Esophagus muscularis mucosa (tissue), 4 donors: ENCODE data around the gene DEPDC5. TPM values are rescaled to one million over a fixed set of nuclear protein-coding genes. Genes with fewer than 3 reads are reported as not detected.

Experiments used
- DNase-seq: peaks from one replicate; pipeline ENCODE4 v3.0.0-alpha.2; 2017; ENCODE audit errors: extremely low spot score
- H3K27ac ChIP-seq, 4 donors: fragments of 200-600 bp; sonication (generic); replicated peaks in 1 of 4; 1 replicate in 3 of 4; 2 replicates in 1 of 4; pipeline ENCODE4 v1.5.1; 2016 to 2019; ENCODE audit warnings: mild to moderate bottlenecking in 1 of 4
- H3K27me3 ChIP-seq, 4 donors: fragments of 200-600 bp; sonication (generic); one replicate each; pipeline versions ENCODE4 v1.5.1 to v1.6.0; 2016 to 2019
- H3K36me3 ChIP-seq, 4 donors: fragments of 200-600 bp; sonication (generic); one replicate each; pipeline ENCODE4 v1.5.1; 2016 to 2019
- H3K4me1 ChIP-seq, 4 donors: fragments of 200-600 bp; sonication (generic); one replicate each; pipeline ENCODE4 v1.5.1; 2016 to 2019
- H3K4me3 ChIP-seq, 4 donors: fragments of 200-600 bp; sonication (generic); 1 replicate in 2 of 4; 2 replicates in 2 of 4; pipeline ENCODE4 v1.5.1; 2016 to 2019; ENCODE audit warnings: mild to moderate bottlenecking in 4 of 4, moderate library complexity in 1 of 4
- H3K9me3 ChIP-seq, 4 donors: fragments of 200-600 bp; sonication (generic); 1 replicate in 3 of 4; 2 replicates in 1 of 4; pipeline ENCODE4 v1.5.1; 2016 to 2019
- CTCF ChIP-seq, 3 experiments: fragments of 200-600 bp in 2 of 3; fragments of 450-650 bp in 1 of 3; sonication (generic) in 2 of 3; IDR thresholded peaks; one replicate each; pipeline ENCODE4 v1.5.1; 2017 to 2019; ENCODE audit warnings: antibody characterized with exemption in 3 of 3, mild to moderate bottlenecking in 2 of 3, moderate library complexity in 1 of 3
- EP300 ChIP-seq: sonication (generic); formaldehyde crosslinking; IDR thresholded peaks from one replicate; pipeline ENCODE4 v1.6.1; 2017; ENCODE audit warnings: antibody characterized with exemption
- POLR2A ChIP-seq: fragments of 450-650 bp; IDR thresholded peaks from one replicate; pipeline ENCODE4 v1.6.1; 2017; ENCODE audit warnings: antibody characterized with exemption, moderate library complexity, mild to moderate bottlenecking, low read depth
- POLR2AphosphoS5 ChIP-seq, 2 donors: sonication (generic); formaldehyde crosslinking; IDR thresholded peaks; one replicate each; pipeline ENCODE4 v1.6.1; 2017; ENCODE audit warnings: antibody characterized with exemption in 2 of 2
- WGBS: methylation state at CpG from one replicate; pipeline ENCODE4 v1.1.5; 2018; 5-methylcytosine and 5-hydroxymethylcytosine counted together
- intact Hi-C: fragments of 100-400 bp; cut with DNase I; formaldehyde crosslinking; loops from one replicate; pipeline ENCODE4 v1.15.1; 2023
- total RNA-seq, 4 donors: library from RNA; depleted of rRNA; stranded (reverse); fragments of >200 nt; gene quantifications; one replicate each; pipeline versions ENCODE4 v1.1.0 to v1.2.1, GENCODE V29; 2016

Gene DEPDC5
- total RNA-seq, 4 donors from 2014 or later: 7.3 to 15.8 (median 12.6) TPM

- no peaks in the 10 kb centered on the region for H3K27me3 ChIP-seq
- no peak overlapping the region for H3K4me3 ChIP-seq
- peaks cover 21 to 89% (median 74%) of the 10 kb centered on the region in 4 donors for H3K36me3 ChIP-seq
- 91% methylated on average over 9 of the region's 9 CpGs for WGBS
- no peaks in the 10 kb centered on the region for H3K4me1 ChIP-seq
- no peak for DNase-seq
- no peak overlapping the region for H3K27ac ChIP-seq
- no peak for TF ChIP-seq CTCF (IDR thresholded peaks at IDR 0.05)
- no peak for TF ChIP-seq POLR2AphosphoS5 (IDR thresholded peaks at IDR 0.05)
- TF ChIP-seq EP300: no peak
- TF ChIP-seq POLR2A: no peak
- no peaks in the 10 kb centered on the region for H3K9me3 ChIP-seq
- intact Hi-C loops: no loop called here
Observed at GRCh38 chr22:31852691-31853421, 99.0 kb downstream of the DEPDC5 start.

DNA sequence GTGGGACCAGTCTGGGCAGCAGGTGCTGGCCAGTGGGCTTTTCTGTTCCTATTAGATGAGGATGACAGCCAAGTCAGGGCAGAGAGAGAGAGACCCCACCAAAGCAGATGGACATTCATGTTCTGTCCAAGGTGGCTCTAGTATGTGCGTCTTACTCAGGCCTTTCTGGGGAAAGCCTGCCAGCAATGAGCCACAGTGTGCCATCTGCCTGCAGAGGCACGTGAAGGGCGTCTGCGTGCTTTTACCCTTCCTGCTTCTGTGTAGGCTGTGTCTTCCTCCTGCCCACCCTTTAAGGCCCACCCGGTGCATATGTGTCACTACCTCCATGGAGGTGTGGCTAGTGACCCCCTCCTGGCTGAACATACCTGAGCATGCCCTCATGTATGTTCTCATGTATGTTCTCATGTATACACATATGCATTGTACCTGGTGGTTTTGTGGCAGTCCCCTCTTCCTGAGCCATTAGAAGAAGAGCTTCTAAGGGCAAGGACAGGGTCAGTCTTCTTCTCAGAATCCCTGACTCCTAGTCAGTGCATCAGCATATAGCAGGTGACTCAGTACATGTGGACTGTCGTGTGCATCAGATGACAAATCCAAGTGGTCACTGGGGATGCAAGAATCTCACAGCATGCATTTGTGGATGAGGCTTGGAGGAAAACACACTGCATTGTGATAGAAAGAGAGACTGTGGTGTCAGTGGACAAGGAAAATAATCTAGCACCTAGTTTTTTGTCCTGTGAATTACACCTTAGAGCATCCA is 100.1 kb downstream of the DEPDC5 start:
- no peaks in the 10 kb centered on the region for H3K9me3 ChIP-seq
- H3K36me3 ChIP-seq: peaks cover 16 to 81% (median 69%) of the 10 kb centered on the region in 4 donors
- H3K27ac ChIP-seq: no peak overlapping the region
- H3K4me3 ChIP-seq: no peak overlapping the region
- TF ChIP-seq CTCF (IDR thresholded peaks at IDR 0.05): no peak
- TF ChIP-seq POLR2AphosphoS5 (IDR thresholded peaks at IDR 0.05): no peak
- no peak for TF ChIP-seq POLR2A
- no peak for TF ChIP-seq EP300
- H3K4me1 ChIP-seq: no peaks in the 10 kb centered on the region
- DNase-seq: no peak
- H3K27me3 ChIP-seq: no peaks in the 10 kb centered on the region
- WGBS: 80% methylated on average over 5 of the region's 6 CpGs
- intact Hi-C loops: no loop called here

GRCh38 chr22:31857247-31857646 is 103.4 kb downstream of the DEPDC5 start:
- intact Hi-C loops: no loop called here
- Histone ChIP-seq H3K27me3 (no peaks in the 10 kb centered on the region), H3K4me1 (no peaks in the 10 kb centered on the region), H3K9me3 (no peaks in the 10 kb centered on the region), H3K27ac (no peak overlapping the region), H3K36me3 (peaks cover 16 to 79% (median 65%) of the 10 kb centered on the region in 4 donors), H3K4me3 (no peak overlapping the region)
- 70% methylated on average over 9 of the region's 9 CpGs for WGBS
- TF ChIP-seq CTCF (IDR thresholded peaks at IDR 0.05) (no peak), POLR2AphosphoS5 (IDR thresholded peaks at IDR 0.05) (no peak), POLR2A (no peak), EP300 (no peak)
- no peak for DNase-seq

GRCh38 chr22:31861226-31861840 is 107.5 kb downstream of the DEPDC5 start:
- Histone ChIP-seq H3K27ac (no peak overlapping the region), H3K4me1 (no peaks in the 10 kb centered on the region), H3K27me3 (no peaks in the 10 kb centered on the region), H3K4me3 (no peak overlapping the region), H3K9me3 (no peaks in the 10 kb centered on the region), H3K36me3 (peaks cover 10 to 71% (median 41%) of the 10 kb centered on the region in 4 donors)
- 98% methylated on average over 11 of the region's 11 CpGs for WGBS
- DNase-seq: no peak
- TF ChIP-seq EP300 (no peak), POLR2A (no peak), CTCF (IDR thresholded peaks at IDR 0.05) (no peak), POLR2AphosphoS5 (IDR thresholded peaks at IDR 0.05) (no peak)
- intact Hi-C loops: no loop called here
